Loucy (cell line): Measurements from ENCODE around the gene BTBD9.

Experiments
- H2AFZ ChIP-seq: fragments of 200-600 bp; sonication (generic); 2 replicates; pipeline ENCODE4 v1.6.0; 2016; ENCODE audit warnings: antibody characterized with exemption, mild to moderate bottlenecking, low read length, moderate library complexity
- H3F3A ChIP-seq: fragments of 200-600 bp; 2 replicates; pipeline ENCODE4 v1.6.0; 2016; ENCODE audit warnings: antibody characterized with exemption, low read depth, mild to moderate bottlenecking
- H3K27me3 ChIP-seq: fragments of 200-600 bp; sonication (generic); 2 replicates; pipeline ENCODE4 v1.6.1; 2014; ENCODE audit warnings: low read length, mild to moderate bottlenecking; ENCODE audit not compliant: insufficient read depth, poor library complexity, severe bottlenecking
- H3K36me3 ChIP-seq: fragments of 200-600 bp; sonication (generic); 2 replicates; pipeline ENCODE4 v1.6.1; 2016; ENCODE audit warnings: low read length; ENCODE audit not compliant: insufficient read depth
- H3K4me1 ChIP-seq: fragments of 200-600 bp; sonication (generic); 2 replicates; pipeline ENCODE4 v1.5.1; 2014; ENCODE audit warnings: low read length, mild to moderate bottlenecking; ENCODE audit not compliant: insufficient read depth, poor library complexity, severe bottlenecking
- H3K4me2 ChIP-seq: fragments of 200-600 bp; sonication (generic); 2 replicates; pipeline ENCODE4 v1.6.0; 2014; ENCODE audit warnings: antibody characterized with exemption, low read length, low read depth, mild to moderate bottlenecking; ENCODE audit not compliant: poor library complexity, severe bottlenecking
- H3K4me3 ChIP-seq: fragments of 200-600 bp; sonication (generic); 2 replicates; pipeline ENCODE4 v1.5.1; 2014; ENCODE audit warnings: low read length, mild to moderate bottlenecking, mixed read lengths; ENCODE audit not compliant: poor library complexity, severe bottlenecking
- H3K79me2 ChIP-seq: fragments of 200-600 bp; sonication (generic); 2 replicates; pipeline ENCODE4 v1.6.1; 2014; ENCODE audit warnings: low read length; ENCODE audit not compliant: insufficient read depth
- H3K9ac ChIP-seq: fragments of 200-600 bp; sonication (generic); 2 replicates; pipeline ENCODE4 v1.6.0; 2014; ENCODE audit warnings: mild to moderate bottlenecking, low read depth, low read length, moderate library complexity; ENCODE audit not compliant: poor library complexity, severe bottlenecking
- H3K9me2 ChIP-seq: fragments of 200-600 bp; sonication (generic); replicated peaks from 2 replicates; pipeline ENCODE4 v1.6.1; 2016; ENCODE audit warnings: low read depth, low read length, mixed read lengths
- H3K9me3 ChIP-seq: fragments of 200-600 bp; sonication (generic); 2 replicates; pipeline ENCODE4 v1.6.1; 2014; ENCODE audit warnings: mild to moderate bottlenecking, antibody characterized with exemption, low read length, low read depth; ENCODE audit not compliant: insufficient read depth
- H4K20me1 ChIP-seq: fragments of 200-600 bp; sonication (generic); 2 replicates; pipeline ENCODE4 v1.6.0; 2014; ENCODE audit warnings: antibody characterized with exemption, low read length, mild to moderate bottlenecking; ENCODE audit not compliant: insufficient read depth, poor library complexity, severe bottlenecking
- CTCF ChIP-seq: fragments of 200-600 bp; sonication (generic); conservative IDR thresholded peaks from 2 replicates; pipeline ENCODE4 v1.5.1; 2014; ENCODE audit warnings: mild to moderate bottlenecking, antibody characterized with exemption, low read length
- EZH2phosphoT487 ChIP-seq: fragments of 200-600 bp; IDR thresholded peaks from 2 replicates; pipeline ENCODE4 v1.6.1; 2018; ENCODE audit warnings: antibody characterized with exemption, mild to moderate bottlenecking, moderate library complexity, borderline replicate concordance

Gene BTBD9

DNA sequence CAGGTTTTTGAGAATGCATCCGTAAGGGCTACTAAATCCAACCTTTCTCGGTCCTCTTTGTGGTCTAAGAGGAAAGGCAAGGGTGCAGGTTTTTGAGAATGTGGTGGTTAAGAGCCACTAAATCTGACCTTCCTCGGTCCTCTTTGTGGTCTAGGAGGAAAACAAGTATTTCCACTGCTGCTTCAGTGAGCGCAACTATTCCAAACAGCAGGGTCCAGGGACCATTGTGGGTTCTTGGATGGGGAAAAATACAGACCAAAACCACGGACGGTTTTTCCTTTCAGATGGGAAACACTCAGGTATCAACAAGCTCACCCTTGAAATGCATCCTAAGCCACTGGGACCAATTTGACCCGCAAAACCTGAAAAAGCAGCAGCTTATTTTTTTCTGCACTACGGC lies 21.9 kb downstream of the BTBD9 start:
- H3K9me3 ChIP-seq = no peaks in the 10 kb centered on the region
- H2AFZ ChIP-seq = no peak overlapping the region
- no peak overlapping the region for H3K9ac ChIP-seq
- H4K20me1 ChIP-seq = no peaks in the 10 kb centered on the region
- no peaks in the 10 kb centered on the region for H3K4me1 ChIP-seq
- no peaks in the 10 kb centered on the region for H3K9me2 ChIP-seq
- no peaks in the 10 kb centered on the region for H3K27me3 ChIP-seq
- H3K36me3 ChIP-seq = no peaks in the 10 kb centered on the region
- no peak overlapping the region for H3K4me3 ChIP-seq
- H3K4me2 ChIP-seq = no peak overlapping the region
- H3K79me2 ChIP-seq = no peaks in the 10 kb centered on the region
- H3F3A ChIP-seq = no peaks in the 10 kb centered on the region
- TF ChIP-seq EZH2phosphoT487 (no peak), CTCF (no peak)

DNA sequence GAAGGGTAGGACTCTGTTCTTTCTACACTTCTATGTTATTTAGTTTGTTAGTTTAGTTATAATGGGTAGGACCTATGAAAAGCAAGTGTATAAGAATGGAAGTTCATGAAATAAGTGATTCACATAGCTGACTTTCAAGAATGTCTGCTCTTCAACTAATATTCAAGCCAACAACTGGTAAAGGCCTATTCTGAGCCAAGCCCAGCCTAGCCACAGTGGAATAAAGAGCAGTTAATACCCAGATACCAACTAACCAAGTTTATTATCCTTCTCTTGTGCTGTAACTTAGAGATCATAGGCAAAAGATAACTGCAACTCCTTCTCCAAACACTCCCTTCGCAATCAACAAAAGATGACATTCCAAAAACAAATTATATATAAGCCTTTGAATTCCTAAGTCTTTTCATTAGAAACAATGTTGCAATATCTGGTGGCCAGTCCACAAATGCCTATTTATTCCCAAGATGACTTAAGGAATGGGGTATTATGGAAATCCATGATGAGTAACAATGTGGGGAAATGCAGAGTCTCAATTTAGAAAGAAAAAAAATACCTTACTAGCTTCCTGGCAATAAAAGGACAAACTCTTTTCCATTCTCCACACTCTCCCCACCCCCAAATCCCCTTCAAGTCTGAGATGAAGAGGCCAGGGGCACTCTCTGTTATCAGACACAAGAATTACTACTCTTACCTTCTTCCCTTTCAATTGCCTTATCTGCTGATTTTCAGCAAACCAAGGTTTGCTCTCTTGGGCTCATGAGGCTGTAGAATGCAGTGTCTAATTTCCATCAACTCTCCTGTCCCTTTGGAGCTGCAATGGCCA lies 27.4 kb downstream of the BTBD9 start:
- H3K9me2 ChIP-seq = no peaks in the 10 kb centered on the region
- H3K36me3 ChIP-seq = no peaks in the 10 kb centered on the region
- no peak overlapping the region for H3K9ac ChIP-seq
- no peaks in the 10 kb centered on the region for H3F3A ChIP-seq
- no peak overlapping the region for H2AFZ ChIP-seq
- TF ChIP-seq CTCF (no peak), EZH2phosphoT487 (no peak)
- no peaks in the 10 kb centered on the region for H4K20me1 ChIP-seq
- H3K4me2 ChIP-seq = no peak overlapping the region
- no peak overlapping the region for H3K4me3 ChIP-seq
- no peaks in the 10 kb centered on the region for H3K79me2 ChIP-seq
- no peaks in the 10 kb centered on the region for H3K9me3 ChIP-seq
- no peaks in the 10 kb centered on the region for H3K4me1 ChIP-seq
- H3K27me3 ChIP-seq = no peaks in the 10 kb centered on the region

DNA sequence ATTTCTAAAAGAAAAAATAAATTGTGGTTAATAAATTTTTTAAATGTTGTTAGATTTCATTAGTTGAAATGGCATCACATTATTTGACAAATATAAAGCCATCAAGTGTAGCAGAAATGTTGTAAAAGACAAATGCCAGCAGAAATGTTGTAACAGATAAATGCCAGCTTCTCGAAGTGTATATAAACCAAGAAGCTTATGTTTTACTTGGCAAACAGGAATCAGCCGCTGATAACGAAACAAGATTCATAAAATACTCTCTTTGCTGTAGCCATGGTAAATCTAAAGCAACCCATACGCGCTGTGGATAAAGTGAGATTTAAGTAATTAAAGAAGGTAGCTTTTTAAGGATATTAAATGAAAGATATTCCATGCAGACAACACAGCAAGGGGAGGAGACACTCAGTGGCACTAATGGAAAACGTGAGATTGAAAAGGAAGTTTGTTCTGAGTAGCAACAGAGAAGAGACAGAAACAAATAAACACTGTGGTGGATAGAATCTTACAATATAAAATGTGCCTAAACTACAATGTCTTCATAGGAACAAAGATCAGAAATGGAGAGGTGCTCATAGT lies 29.6 kb downstream of the BTBD9 start:
- H4K20me1 ChIP-seq = no peaks in the 10 kb centered on the region
- H3K4me3 ChIP-seq = no peak overlapping the region
- no peak for TF ChIP-seq EZH2phosphoT487
- no peaks in the 10 kb centered on the region for H3F3A ChIP-seq
- H3K4me1 ChIP-seq = no peaks in the 10 kb centered on the region
- H3K36me3 ChIP-seq = no peaks in the 10 kb centered on the region
- H3K9ac ChIP-seq = no peak overlapping the region
- H3K79me2 ChIP-seq = no peaks in the 10 kb centered on the region
- H3K27me3 ChIP-seq = no peaks in the 10 kb centered on the region
- no peak overlapping the region for H3K4me2 ChIP-seq
- no peaks in the 10 kb centered on the region for H3K9me3 ChIP-seq
- H2AFZ ChIP-seq = no peak overlapping the region
- H3K9me2 ChIP-seq = no peaks in the 10 kb centered on the region

DNA sequence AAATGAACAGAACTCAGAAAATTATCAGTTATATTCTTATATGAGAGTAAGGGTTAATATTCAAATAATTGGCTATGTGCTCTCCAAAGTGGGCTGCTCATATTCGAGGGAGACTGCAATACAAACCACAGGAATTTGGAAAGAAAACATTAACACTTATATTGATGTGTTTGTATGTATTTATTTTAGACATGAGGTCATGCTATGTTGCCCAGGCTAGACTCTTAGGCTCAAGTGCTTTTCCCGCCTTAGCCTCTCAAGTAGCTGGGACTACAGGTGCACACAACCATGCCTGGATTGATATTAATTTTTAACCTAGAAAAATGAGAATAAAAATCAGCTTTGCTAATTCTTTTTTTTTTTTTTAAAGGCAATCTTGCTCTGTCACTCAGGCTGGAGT lies 35.0 kb downstream of the BTBD9 start:
- H3K27me3 ChIP-seq = no peaks in the 10 kb centered on the region
- H3K4me3 ChIP-seq = no peak overlapping the region
- no peak overlapping the region for H2AFZ ChIP-seq
- no peaks in the 10 kb centered on the region for H3K79me2 ChIP-seq
- no peak for TF ChIP-seq EZH2phosphoT487
- no peak for TF ChIP-seq CTCF
- H3K4me2 ChIP-seq = no peak overlapping the region
- no peaks in the 10 kb centered on the region for H3K9me2 ChIP-seq
- H3K36me3 ChIP-seq = no peaks in the 10 kb centered on the region
- H3F3A ChIP-seq = no peaks in the 10 kb centered on the region
- no peaks in the 10 kb centered on the region for H3K4me1 ChIP-seq
- H3K9me3 ChIP-seq = no peaks in the 10 kb centered on the region
- no peak overlapping the region for H3K9ac ChIP-seq
- H4K20me1 ChIP-seq = no peaks in the 10 kb centered on the region
